Natural killer cell (primary cell): ENCODE data around the gene PRKACA. TPM values are rescaled to one million over a fixed set of nuclear protein-coding genes. Genes with fewer than 3 reads are reported as not detected.
"Not testable (repeated sequence)": the region's sequence is repeated elsewhere in the genome, so short reads cannot be mapped to it uniquely, and the experiment has no call there.

ENCODE experiments used
- ATAC-seq, 3 donors: fragments of 150-1000 bp in 2 of 3; fragments of 200-7000 bp in 1 of 3; cut with Tn5 transposase; 1 replicate in 1 of 3; 2 replicates in 2 of 3; pipeline ENCODE4 v1.10.0; 2021; ENCODE audit warnings: mild to moderate bottlenecking in 2 of 3, moderate library complexity in 2 of 3
- DNase-seq, 2 donors: peaks; one replicate each; pipeline versions ENCODE4 v3.0.0 to v3.0.0-alpha.2; 2013 to 2021; ENCODE audit warnings: mixed read lengths in 1 of 2
- H3K27ac ChIP-seq: one replicate; pipeline ENCODE4 v1.5.1; 2013; ENCODE audit warnings: mild to moderate bottlenecking, low read length
- H3K27me3 ChIP-seq: one replicate; pipeline ENCODE4 v1.6.1; 2013; ENCODE audit warnings: low read length; ENCODE audit not compliant: control insufficient read depth, insufficient read depth
- H3K36me3 ChIP-seq: one replicate; pipeline ENCODE4 v1.6.1; 2013; ENCODE audit warnings: low read length; ENCODE audit not compliant: control insufficient read depth, insufficient read depth
- H3K4me1 ChIP-seq: one replicate; pipeline ENCODE4 v1.6.1; 2013; ENCODE audit warnings: low read length; ENCODE audit not compliant: control insufficient read depth, insufficient read depth
- H3K4me3 ChIP-seq: one replicate; pipeline ENCODE4 v1.5.1; 2013; ENCODE audit warnings: low read length
- H3K9me3 ChIP-seq: one replicate; pipeline ENCODE4 v1.6.1; 2013; ENCODE audit warnings: low read length; ENCODE audit not compliant: control insufficient read depth, insufficient read depth
- H3K27ac Mint-ChIP-seq, 2 donors: one replicate each; pipeline ENCODE4 v1.8.0; 2022; ENCODE audit warnings: mild to moderate bottlenecking in 2 of 2, mixed read lengths in 2 of 2, moderate library complexity in 1 of 2
- H3K27me3 Mint-ChIP-seq, 2 donors: one replicate each; pipeline ENCODE4 v1.8.0; 2022; ENCODE audit warnings: low read depth in 2 of 2, mixed read lengths in 2 of 2
- H3K36me3 Mint-ChIP-seq: one replicate; pipeline ENCODE4 v1.8.0; 2022; ENCODE audit warnings: mixed read lengths
- H3K4me1 Mint-ChIP-seq, 2 donors: one replicate each; pipeline ENCODE4 v1.8.0; 2022; ENCODE audit warnings: mixed read lengths in 2 of 2
- H3K4me3 Mint-ChIP-seq: one replicate; pipeline ENCODE4 v1.8.0; 2022; ENCODE audit warnings: mild to moderate bottlenecking, moderate library complexity, mixed read lengths
- H3K9me3 Mint-ChIP-seq, 2 donors: one replicate each; pipeline ENCODE4 v1.8.0; 2022; ENCODE audit warnings: mixed read lengths in 2 of 2
- WGBS: methylation state at CpG from one replicate; pipeline ENCODE4 v1.1.7; 2013; ENCODE audit warnings: missing lambda C conversion rate; ENCODE audit not compliant: insufficient coverage; 5-methylcytosine and 5-hydroxymethylcytosine counted together
- intact Hi-C: fragments of 100-400 bp; cut with micrococcal nuclease; formaldehyde crosslinking; loops from one replicate; pipeline ENCODE4 v1.14.2; 2022
- total RNA-seq, 4 donors: library from RNA; stranded (reverse); fragments of 120-200 nt in 1 of 4; gene quantifications; one replicate each; pipeline versions ENCODE4 v1.2.3 to v1.2.4, GENCODE V29; 2013 to 2022
- TF ChIP-seq, protein P1 (sequence below): fragments of 200-600 bp; IDR thresholded peaks from one replicate; pipeline ENCODE4 v1.8.0; 2022; ENCODE audit warnings: antibody characterized with exemption

The PRKACA gene
- total RNA-seq, 3 donors from 2014 or later (not counting 1 experiment from before 2014, with no cell fraction given), result 68.6 to 71.8 (median 69.3) TPM

DNA sequence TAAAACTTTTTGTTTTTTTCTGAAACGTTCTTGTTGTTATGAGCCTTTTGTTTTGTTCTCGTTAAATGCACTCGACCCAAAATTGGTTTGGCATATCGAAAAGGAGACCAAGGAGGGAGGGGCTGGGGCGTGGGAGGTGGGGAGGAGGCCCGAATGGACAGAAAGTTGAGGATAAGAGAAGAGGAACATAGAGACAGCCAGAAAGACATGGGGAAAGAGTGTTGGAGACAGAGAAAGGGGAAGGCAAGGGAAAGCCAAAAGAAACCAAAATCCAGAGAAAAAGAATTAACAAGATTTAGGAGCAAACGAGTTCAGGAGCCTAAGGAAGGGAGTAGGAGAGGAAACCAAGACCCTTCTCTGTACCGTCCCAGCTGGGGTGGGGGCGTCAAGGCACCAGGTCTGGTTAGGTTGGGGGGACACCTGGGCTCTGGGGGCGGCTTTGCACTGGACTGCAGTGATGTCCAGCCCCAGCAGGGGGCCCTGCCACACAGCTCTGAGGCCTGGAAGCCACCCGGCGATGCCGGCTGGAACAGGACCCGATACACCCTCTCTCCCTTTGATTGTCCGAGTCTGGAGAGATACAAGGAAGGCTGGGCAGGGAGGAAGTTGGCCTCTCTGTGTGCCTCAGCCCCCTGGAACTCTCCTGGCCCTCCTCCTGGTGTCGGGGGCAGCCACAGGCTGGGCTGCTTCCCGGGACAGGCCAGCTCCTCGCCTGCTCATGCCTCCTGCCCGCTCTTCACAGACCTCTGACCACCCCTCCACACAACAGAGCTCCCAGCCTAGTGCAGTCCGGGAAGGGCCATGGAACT, 30.4 kb upstream of the PRKACA start:
- Histone ChIP-seq H3K36me3 (peaks cover 3% of the 10 kb centered on the region), H3K27ac (peak overlapping the region; percentile 87), H3K4me1 (peaks cover 31% of the 10 kb centered on the region), H3K27me3 (no peaks in the 10 kb centered on the region), H3K4me3 (no peak overlapping the region), H3K9me3 (no peaks in the 10 kb centered on the region)
- DNase-seq (peak; percentile 71 to 73), ATAC-seq (peak; percentile 84 to 91 (median 86))
- Mint-ChIP-seq H3K27ac (peak overlapping the region; percentile 92 to 97), H3K36me3 (no peaks in the 10 kb centered on the region), H3K4me1 (peaks cover 23 to 37% of the 10 kb centered on the region in 2 donors), H3K27me3 (no peaks in the 10 kb centered on the region), H3K4me3 (peak overlapping the region; percentile 81), H3K9me3 (no peaks in the 10 kb centered on the region)
- WGBS, result 64% methylated on average over 16 of the region's 20 CpGs
- intact Hi-C loops, result loop anchor here (1.0 kb wide), 1 partner anchor 200 kb away; no protein-coding TSS in a partner anchor
- TF ChIP-seq, protein P1, sequence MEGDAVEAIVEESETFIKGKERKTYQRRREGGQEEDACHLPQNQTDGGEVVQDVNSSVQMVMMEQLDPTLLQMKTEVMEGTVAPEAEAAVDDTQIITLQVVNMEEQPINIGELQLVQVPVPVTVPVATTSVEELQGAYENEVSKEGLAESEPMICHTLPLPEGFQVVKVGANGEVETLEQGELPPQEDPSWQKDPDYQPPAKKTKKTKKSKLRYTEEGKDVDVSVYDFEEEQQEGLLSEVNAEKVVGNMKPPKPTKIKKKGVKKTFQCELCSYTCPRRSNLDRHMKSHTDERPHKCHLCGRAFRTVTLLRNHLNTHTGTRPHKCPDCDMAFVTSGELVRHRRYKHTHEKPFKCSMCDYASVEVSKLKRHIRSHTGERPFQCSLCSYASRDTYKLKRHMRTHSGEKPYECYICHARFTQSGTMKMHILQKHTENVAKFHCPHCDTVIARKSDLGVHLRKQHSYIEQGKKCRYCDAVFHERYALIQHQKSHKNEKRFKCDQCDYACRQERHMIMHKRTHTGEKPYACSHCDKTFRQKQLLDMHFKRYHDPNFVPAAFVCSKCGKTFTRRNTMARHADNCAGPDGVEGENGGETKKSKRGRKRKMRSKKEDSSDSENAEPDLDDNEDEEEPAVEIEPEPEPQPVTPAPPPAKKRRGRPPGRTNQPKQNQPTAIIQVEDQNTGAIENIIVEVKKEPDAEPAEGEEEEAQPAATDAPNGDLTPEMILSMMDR, result peak; percentile 87

DNA sequence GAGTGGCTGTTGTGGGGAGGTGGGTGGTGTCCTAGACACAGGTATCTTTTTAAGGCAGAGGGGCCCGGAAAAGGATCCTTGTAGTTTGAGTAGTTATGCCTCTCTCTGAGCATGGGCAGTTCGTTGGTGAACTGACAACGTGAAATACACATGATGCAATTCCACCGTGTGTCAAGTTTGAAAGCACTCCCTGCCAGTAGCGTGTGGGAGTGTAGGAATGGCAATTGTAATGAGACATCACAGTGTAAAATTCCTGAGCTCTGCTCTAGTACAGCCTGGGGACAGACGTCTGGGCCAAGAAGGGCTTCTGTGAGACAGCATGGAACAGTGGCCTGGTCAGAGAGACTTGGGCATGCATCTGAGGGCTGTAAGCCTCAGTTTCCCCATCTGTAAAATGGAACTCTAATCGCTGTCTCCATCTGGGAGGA, 29.2 kb upstream of the PRKACA start:
- TF ChIP-seq, protein P1, result no peak
- peaks cover 31% of the 10 kb centered on the region for H3K4me1 ChIP-seq
- H3K9me3 Mint-ChIP-seq, result no peaks in the 10 kb centered on the region
- no peak overlapping the region for H3K27ac Mint-ChIP-seq
- H3K27me3 ChIP-seq, result no peaks in the 10 kb centered on the region
- peaks cover 35 to 49% of the 10 kb centered on the region in 2 donors for H3K4me1 Mint-ChIP-seq
- H3K9me3 ChIP-seq, result no peaks in the 10 kb centered on the region
- no peak overlapping the region for H3K4me3 Mint-ChIP-seq
- H3K4me3 ChIP-seq, result no peak overlapping the region
- intact Hi-C loops, result no loop called here
- no peak for DNase-seq
- no peaks in the 10 kb centered on the region for H3K36me3 ChIP-seq
- no peak overlapping the region for H3K27ac ChIP-seq
- no peaks in the 10 kb centered on the region for H3K27me3 Mint-ChIP-seq
- H3K36me3 Mint-ChIP-seq, result no peaks in the 10 kb centered on the region
- WGBS, result 88% methylated on average over 7 of the region's 7 CpGs
- no peak for ATAC-seq

DNA sequence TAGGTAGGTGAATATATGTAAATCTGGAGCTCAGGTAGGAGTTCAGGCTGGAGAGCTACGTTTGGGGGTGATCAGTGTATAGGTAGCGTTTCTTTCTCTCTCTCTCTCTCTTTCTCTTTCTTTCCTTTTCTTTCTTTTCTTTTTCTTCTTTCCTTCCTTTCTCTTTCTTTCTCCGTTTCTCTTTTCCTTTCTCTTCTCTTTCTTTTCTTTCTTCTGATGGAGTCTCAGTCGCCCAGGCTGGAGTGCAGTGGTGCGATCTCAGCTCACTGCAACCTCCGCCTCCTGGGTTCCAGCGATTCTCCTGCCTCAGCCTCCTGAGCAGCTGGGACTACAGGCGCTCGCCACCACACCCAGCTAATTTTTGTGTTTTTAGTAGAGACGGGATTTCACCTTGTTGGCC, 28.6 kb upstream of the PRKACA start:
- H3K27ac Mint-ChIP-seq, H3K36me3 ChIP-seq, H3K36me3 Mint-ChIP-seq, H3K4me3 ChIP-seq, H3K27me3 Mint-ChIP-seq, H3K9me3 Mint-ChIP-seq, H3K9me3 ChIP-seq, H3K27me3 ChIP-seq, H3K4me3 Mint-ChIP-seq, intact Hi-C loops, ATAC-seq, H3K27ac ChIP-seq, DNase-seq: not testable (repeated sequence)
- peaks cover 31% of the 10 kb centered on the region for H3K4me1 ChIP-seq
- H3K4me1 Mint-ChIP-seq, result peaks cover 37 to 51% of the 10 kb centered on the region in 2 donors
- 99% methylated on average over 9 of the region's 10 CpGs for WGBS

DNA sequence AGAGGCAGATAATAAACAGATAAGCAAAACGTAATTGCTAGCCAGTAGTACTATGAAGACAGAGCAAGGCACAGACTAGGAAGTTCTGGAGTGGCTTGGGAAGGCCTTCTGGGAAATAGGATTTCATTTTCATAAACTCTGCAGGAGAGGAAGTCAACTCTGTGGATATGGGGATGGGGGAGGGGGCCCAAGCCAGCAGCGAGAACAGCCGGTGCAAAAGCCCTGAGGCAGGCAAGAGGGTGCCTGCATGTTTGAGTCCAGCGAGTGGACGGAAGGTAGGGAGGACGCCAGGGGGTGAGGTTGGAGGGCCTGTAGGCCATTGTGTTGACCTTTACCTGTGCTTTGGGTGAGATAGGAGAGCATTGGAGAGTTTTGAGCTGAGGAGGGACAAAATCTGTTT, 27.8 kb upstream of the PRKACA start:
- Histone ChIP-seq H3K27ac (no peak overlapping the region), H3K36me3 (no peaks in the 10 kb centered on the region), H3K27me3 (no peaks in the 10 kb centered on the region), H3K4me1 (peaks cover 26% of the 10 kb centered on the region), H3K9me3 (no peaks in the 10 kb centered on the region), H3K4me3 (no peak overlapping the region)
- WGBS, result 96% methylated on average over 6 of the region's 6 CpGs
- Mint-ChIP-seq H3K4me3 (no peak overlapping the region), H3K36me3 (no peaks in the 10 kb centered on the region), H3K4me1 (peaks cover 37 to 51% of the 10 kb centered on the region in 2 donors), H3K27ac (peak overlapping the region in 1 of 2 donors; percentile 38), H3K9me3 (no peaks in the 10 kb centered on the region), H3K27me3 (no peaks in the 10 kb centered on the region)
- TF ChIP-seq, protein P1, result no peak
- DNase-seq (no peak), ATAC-seq (no peak)
- intact Hi-C loops, result no loop called here
